Thymus (tissue), 11 donors: ENCODE data around the gene PODXL2. TPM values are rescaled to one million over a fixed set of nuclear protein-coding genes. Genes with fewer than 3 reads are reported as not detected.

Source experiments
- DNase-seq, 9 donors: peaks; one replicate each; pipeline ENCODE4 v3.0.0-alpha.2; 2013; ENCODE audit warnings: low spot score in 9 of 9, low read depth in 6 of 9, missing footprints in 1 of 9
- H3K27ac ChIP-seq, 2 donors: one replicate each; pipeline ENCODE4 v1.5.1; 2013; ENCODE audit warnings: control low read depth in 1 of 2, low read depth in 1 of 2, low read length in 1 of 2, mild to moderate bottlenecking in 1 of 2, moderate library complexity in 1 of 2
- H3K27me3 ChIP-seq, 2 donors: one replicate each; pipeline ENCODE4 v1.5.1; 2013; ENCODE audit warnings: low read length in 1 of 2; ENCODE audit not compliant: control insufficient read depth in 2 of 2, insufficient read depth in 1 of 2
- H3K36me3 ChIP-seq, 2 donors: one replicate each; pipeline ENCODE4 v1.5.1; 2013; ENCODE audit warnings: low read length in 1 of 2, mild to moderate bottlenecking in 1 of 2, moderate library complexity in 1 of 2; ENCODE audit not compliant: control insufficient read depth in 2 of 2, insufficient read depth in 2 of 2
- H3K4me1 ChIP-seq, 2 donors: one replicate each; pipeline ENCODE4 v1.5.1; 2013; ENCODE audit warnings: low read length in 2 of 2; ENCODE audit not compliant: control insufficient read depth in 2 of 2, insufficient read depth in 2 of 2
- H3K4me3 ChIP-seq, 2 donors: one replicate each; pipeline ENCODE4 v1.5.1; 2013; ENCODE audit warnings: low read length in 2 of 2, control low read depth in 1 of 2, mild to moderate bottlenecking in 1 of 2
- H3K9me3 ChIP-seq, 2 donors: one replicate each; pipeline ENCODE4 v1.5.1; 2013; ENCODE audit warnings: low read length in 1 of 2, mild to moderate bottlenecking in 1 of 2; ENCODE audit not compliant: control insufficient read depth in 2 of 2, insufficient read depth in 1 of 2
- WGBS: extraction: QIAGEN DNeasy Blood & Tissue Kit; methylation state at CpG from one replicate; pipeline ENCODE4 v1.1.7; 2013; 5-methylcytosine and 5-hydroxymethylcytosine counted together
- polyA plus RNA-seq: library from polyadenylated mRNA; stranded (reverse); fragments of 200-250 nt; gene quantifications from one replicate; pipeline ENCODE4 v1.2.3, GENCODE V29; 2013
- total RNA-seq: library from RNA; stranded (reverse); fragments of 120-200 nt; gene quantifications from one replicate; pipeline ENCODE4 v1.2.4, GENCODE V29; 2013
- donor health status: healthy.

The PODXL2 gene
- total and polyA plus RNA-seq, 2 donors, result 2.2 to 4.3 TPM

DNA sequence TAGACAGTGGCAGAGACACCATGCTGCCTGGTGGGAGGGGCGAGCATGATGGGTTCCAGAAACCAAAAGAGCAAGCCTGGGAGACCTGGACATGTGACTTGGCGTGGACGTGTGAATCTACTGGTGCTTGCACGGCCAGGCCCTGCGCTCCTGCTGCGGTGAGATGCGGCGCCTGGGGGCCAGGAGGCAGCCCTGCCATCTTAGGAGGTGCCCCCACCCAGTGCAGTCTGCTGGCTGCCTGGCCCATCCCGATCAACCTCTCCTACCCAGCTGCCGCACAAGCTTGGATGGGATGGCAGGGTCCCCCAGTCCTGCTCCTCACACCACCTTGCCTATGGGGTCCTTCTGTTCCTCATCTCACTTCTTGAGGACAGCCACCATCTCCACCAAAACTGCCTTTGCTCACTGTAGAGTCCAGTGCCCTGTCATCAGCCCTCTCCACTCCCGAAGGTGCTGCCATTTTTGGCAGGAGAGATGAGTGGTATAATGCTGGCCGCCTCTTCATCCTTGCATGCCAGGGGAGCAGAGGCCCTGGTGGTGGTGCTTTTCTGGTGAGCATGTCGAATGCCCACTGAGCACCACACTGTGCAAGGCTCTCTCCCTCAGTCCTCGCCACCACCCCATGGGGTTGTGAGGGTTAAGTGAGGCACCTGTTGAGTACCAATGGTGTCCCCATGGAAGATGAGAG is 40.7 kb downstream of the PODXL2 start:
- WGBS, result 97% methylated on average over 14 of the region's 14 CpGs
- DNase-seq, result no peak
- H3K9me3 ChIP-seq, result no peaks in the 10 kb centered on the region
- H3K27ac ChIP-seq, result no peak overlapping the region
- no peaks in the 10 kb centered on the region for H3K27me3 ChIP-seq
- peaks cover 10 to 26% of the 10 kb centered on the region in 2 donors for H3K4me1 ChIP-seq
- H3K36me3 ChIP-seq, result peaks cover 0 to 6% of the 10 kb centered on the region in 2 donors
- H3K4me3 ChIP-seq, result no peak overlapping the region

DNA sequence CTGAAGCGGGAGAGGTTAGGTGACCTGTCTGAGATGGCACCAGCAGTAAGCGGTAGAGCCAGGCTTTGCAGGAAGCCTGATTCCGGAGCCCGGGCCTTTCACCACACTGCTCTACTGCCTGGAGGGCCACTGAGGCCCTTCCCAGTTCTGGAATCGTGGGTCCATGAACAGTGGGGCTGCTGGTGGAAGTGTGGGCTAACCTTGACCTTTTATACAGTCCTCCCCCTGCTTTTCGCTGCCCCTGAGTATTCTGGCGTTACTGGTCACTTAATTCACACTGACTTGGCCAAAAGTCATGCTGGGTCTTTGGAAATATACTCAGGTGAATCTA is 41.2 kb downstream of the PODXL2 start:
- DNase-seq, result no peak
- Histone ChIP-seq H3K27ac (no peak overlapping the region), H3K4me3 (no peak overlapping the region), H3K27me3 (no peaks in the 10 kb centered on the region), H3K36me3 (peaks cover 3 to 9% of the 10 kb centered on the region in 2 donors), H3K4me1 (peaks cover 10 to 26% of the 10 kb centered on the region in 2 donors), H3K9me3 (no peaks in the 10 kb centered on the region)
- 98% methylated on average over 7 of the region's 7 CpGs for WGBS

DNA sequence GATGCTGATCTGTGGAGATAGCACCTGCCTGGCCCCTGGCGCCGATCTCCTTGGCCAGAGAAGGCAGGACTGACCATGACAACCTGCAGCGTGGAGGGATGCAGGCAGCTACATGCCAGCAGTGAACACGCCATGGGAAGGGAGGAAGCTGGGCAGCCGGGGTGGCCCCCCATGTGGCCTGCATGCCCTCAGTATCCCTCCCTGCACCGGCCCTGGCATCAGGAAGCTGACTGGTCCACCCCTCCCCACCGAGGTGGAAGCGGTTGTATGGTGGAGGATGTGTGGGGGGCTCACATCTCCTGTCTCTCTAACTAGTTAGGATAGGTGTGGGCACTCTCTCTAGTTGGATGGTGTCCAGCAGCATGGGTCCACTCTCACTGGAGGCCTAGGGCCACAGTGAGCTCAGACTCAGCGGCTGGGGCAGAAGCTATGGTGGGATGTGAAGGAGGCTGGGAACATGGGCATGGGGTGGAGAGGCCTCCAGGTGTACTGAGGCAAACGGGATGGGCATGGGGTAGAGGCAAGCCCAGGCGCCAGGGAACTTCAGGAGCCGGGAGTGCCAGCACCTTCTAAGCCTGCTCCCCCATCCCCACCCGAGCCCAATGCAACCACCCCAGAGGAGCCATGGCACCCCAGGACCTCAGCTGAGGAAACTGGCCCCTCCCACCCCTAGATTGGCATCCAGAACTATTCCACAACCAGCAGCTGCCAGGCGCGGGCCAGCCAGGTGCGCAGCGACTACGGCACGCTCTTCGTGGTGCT is 42.0 kb downstream of the PODXL2 start:
- peak overlapping the region in 1 of 2 donors; percentile 92 for H3K27ac ChIP-seq
- H3K9me3 ChIP-seq, result no peaks in the 10 kb centered on the region
- no peaks in the 10 kb centered on the region for H3K27me3 ChIP-seq
- H3K4me3 ChIP-seq, result no peak overlapping the region
- peaks cover 10 to 26% of the 10 kb centered on the region in 2 donors for H3K4me1 ChIP-seq
- no peak for DNase-seq
- H3K36me3 ChIP-seq, result peaks cover 5 to 13% of the 10 kb centered on the region in 2 donors
- 97% methylated on average over 20 of the region's 20 CpGs for WGBS

DNA sequence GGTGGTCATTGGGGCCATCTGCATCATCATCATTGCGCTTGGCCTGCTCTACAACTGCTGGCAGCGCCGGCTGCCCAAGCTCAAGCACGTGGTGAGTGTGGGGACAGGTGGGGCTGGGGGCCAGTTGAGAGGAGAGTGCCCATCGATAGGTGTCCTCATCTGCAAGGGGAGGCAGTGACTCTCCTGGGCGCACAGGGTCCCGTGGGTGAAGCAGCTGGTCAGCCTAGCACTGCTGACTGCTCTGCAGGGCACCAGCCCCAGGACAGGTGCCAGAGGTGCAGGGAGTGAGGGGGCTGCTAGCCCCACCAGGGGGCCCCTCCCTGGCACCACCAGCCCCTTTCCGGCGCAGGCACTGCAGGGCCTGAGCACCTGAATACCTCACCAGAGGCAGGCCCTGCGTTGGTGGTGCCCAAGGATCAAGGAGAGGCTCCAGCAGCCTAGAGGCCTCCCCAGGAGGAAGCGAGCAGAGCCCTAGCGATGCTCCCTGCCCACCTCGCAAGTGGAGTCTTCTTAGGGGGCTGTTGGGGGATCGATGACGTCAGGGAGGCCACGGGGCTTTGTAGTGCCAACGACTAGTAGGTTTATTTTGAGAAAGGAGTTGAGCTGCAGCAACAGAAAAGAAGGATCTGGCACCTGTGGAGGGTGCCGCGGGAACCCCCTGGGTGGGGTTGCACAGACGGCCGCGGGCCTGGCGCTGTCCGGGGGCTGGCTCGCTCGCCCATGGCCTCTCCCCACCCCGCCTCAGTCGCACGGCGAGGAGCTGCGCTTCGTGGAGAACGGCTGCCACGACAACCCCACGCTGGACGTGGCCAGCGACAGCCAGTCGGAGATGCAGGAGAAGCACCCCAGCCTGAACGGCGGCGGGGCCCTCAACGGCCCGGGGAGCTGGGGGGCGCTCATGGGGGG is 42.8 kb downstream of the PODXL2 start:
- Histone ChIP-seq H3K36me3 (peaks cover 9 to 21% of the 10 kb centered on the region in 2 donors), H3K9me3 (no peaks in the 10 kb centered on the region), H3K27me3 (no peaks in the 10 kb centered on the region), H3K27ac (peak overlapping the region; percentile 92 to 96), H3K4me3 (peak overlapping the region; percentile 74 to 90), H3K4me1 (peaks cover 10 to 26% of the 10 kb centered on the region in 2 donors)
- 19% methylated on average over 44 of the region's 44 CpGs for WGBS
- DNase-seq, result peak in 7 of 9 donors; percentile 47 to 85 (median 65)

DNA sequence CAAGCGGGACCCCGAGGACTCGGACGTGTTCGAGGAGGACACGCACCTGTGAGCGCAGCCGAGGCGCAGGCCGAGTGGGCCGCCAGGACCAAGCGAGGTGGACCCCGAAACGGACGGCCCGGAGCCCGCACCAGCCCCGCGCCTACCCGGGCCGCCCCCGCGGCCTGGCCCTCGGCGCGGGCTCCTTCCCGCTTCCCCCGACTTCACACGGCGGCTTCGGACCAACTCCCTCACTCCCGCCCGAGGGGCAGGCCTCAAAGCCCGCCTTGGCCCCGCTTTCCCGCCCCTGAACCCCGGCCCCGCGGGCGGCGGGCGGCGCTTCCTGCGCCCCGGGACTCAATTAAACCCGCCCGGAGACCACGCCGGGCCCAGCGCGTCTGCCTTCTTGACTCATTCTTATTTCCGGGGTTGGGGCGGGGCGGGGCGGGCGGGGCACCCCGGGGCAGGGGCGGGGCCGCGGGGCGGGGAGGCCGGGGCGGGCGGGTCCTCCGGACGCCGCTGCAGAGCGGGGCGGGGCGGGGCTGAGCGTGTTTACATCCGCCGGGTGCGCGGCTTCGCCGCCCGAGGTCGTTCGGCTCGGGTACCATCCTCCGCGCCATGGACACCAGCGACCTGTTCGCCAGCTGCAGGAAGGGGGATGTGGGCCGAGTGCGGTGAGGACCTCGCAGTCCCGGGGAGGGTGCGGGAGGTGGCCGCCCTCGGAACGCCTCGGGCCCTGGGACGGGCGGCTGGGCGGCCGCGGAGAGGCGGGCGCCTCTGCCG is 43.6 kb downstream of the PODXL2 start, which contains the start of gene ABTB1:
ABTB1 (plus strand) TSS at position 524 of the 762 bp plus-strand sequence; CDS start at position 598, 74 bp downstream.
- H3K27me3 ChIP-seq, result no peaks in the 10 kb centered on the region
- WGBS, result 1% methylated on average over 102 of the region's 102 CpGs
- peak in 7 of 9 donors; percentile 63 to 90 (median 78) for DNase-seq
- peak within 1 kb of the TSS; percentile 92 to 96 for H3K27ac ChIP-seq
- H3K4me1 ChIP-seq, result peaks cover 10 to 26% of the 10 kb centered on the region in 2 donors
- H3K4me3 ChIP-seq, result peak within 1 kb of the TSS; percentile 74 to 90
- H3K9me3 ChIP-seq, result no peaks in the 10 kb centered on the region
- H3K36me3 ChIP-seq, result peaks cover 16 to 29% of the 10 kb centered on the region in 2 donors

DNA sequence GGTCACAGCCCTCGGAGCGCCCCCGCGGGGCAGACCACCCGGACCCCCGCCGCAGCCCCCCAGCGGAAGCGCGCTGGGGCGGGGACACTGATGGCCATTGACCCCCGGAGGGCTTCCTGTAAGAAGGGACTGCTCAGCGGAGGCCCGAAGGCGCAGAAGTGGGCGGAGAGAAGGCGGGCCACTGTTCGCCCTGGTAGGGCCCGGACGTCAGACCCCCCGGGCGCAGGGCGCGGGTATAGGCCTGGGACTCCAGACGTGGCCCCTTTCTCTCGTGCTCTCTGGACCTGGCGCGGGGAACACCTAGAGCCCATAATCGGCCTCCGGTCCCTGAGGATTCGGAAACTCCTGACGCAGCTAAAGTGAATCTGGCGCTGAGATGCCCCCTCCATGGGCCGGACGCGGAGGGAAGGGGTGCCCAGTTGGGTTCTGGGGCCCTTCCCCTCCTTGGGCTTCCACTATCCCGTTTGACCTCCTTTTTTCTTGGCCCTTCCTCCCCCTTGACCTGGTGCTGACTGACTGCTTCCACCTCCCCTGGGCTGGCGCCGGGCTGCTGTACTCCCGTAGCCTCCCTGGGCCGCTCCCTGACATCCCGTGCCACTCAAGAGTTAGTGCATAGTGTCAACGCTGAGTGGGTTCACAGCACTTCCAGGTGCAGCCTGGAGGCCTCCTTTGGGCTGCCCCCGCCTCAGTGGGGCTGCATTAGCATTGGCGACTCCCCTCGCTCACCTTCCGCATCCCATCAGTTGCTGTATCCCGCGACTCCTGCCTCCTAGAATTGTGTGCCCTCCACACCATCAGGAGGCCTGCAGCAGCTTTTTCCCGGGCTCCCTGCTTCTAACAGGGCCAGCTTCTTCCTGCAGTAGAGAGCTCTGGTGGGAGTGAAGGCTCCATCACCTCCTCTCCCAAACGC is 44.5 kb downstream of the PODXL2 start:
- peaks cover 22 to 37% of the 10 kb centered on the region in 2 donors for H3K36me3 ChIP-seq
- 32% methylated on average over 51 of the region's 51 CpGs for WGBS
- no peaks in the 10 kb centered on the region for H3K9me3 ChIP-seq
- peak overlapping the region; percentile 36 to 93 for H3K27ac ChIP-seq
- H3K4me1 ChIP-seq, result peaks cover 10 to 26% of the 10 kb centered on the region in 2 donors
- peak overlapping the region; percentile 65 to 90 for H3K4me3 ChIP-seq
- H3K27me3 ChIP-seq, result no peaks in the 10 kb centered on the region
- peak in 5 of 9 donors; percentile 27 to 66 (median 52) for DNase-seq

DNA sequence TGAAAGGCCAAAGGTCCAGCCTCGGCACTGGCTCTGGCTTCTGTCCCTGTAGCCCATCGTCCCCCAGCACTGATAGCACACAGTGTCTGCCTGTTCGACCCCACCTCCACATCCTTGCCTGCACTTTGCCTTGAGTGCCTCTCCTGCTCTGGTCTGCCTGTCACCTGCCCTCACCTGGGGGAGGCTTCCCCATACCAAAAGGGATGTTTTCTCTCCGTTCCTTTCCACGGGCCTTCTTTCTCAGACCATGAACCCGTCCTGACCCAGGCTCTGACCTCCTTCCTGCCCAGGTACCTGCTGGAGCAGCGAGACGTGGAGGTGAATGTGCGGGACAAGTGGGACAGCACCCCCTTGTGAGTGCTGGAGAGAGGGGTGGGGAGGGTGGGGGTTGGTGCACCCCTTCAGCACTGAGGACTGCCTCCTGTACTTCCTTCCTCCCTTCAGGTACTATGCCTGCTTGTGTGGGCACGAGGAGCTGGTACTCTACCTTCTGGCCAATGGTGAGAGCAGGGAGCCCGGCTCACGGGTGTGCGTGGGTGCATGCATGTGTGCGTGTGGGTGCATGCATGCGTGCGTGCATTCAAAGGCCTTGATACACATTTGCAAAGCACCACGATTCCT is 45.2 kb downstream of the PODXL2 start:
- WGBS, result 88% methylated on average over 17 of the region's 17 CpGs

More for the DNA sequence above, 45.2 kb downstream of the PODXL2 start:
- H3K27me3 ChIP-seq, result no peaks in the 10 kb centered on the region
- peak overlapping the region; percentile 65 to 90 for H3K4me3 ChIP-seq
- no peak overlapping the region for H3K27ac ChIP-seq
- no peaks in the 10 kb centered on the region for H3K9me3 ChIP-seq
- H3K36me3 ChIP-seq, result peaks cover 26 to 45% of the 10 kb centered on the region in 2 donors
- DNase-seq, result peak in 1 of 9 donors; percentile 25
- peaks cover 10 to 26% of the 10 kb centered on the region in 2 donors for H3K4me1 ChIP-seq
